Measurements from ENCODE around the gene RAB36.

- no peak for TF ChIP-seq HOXB5 (CRISPR knock-in tag; IDR thresholded peaks at IDR 0.05)
- TF ChIP-seq, protein P1, sequence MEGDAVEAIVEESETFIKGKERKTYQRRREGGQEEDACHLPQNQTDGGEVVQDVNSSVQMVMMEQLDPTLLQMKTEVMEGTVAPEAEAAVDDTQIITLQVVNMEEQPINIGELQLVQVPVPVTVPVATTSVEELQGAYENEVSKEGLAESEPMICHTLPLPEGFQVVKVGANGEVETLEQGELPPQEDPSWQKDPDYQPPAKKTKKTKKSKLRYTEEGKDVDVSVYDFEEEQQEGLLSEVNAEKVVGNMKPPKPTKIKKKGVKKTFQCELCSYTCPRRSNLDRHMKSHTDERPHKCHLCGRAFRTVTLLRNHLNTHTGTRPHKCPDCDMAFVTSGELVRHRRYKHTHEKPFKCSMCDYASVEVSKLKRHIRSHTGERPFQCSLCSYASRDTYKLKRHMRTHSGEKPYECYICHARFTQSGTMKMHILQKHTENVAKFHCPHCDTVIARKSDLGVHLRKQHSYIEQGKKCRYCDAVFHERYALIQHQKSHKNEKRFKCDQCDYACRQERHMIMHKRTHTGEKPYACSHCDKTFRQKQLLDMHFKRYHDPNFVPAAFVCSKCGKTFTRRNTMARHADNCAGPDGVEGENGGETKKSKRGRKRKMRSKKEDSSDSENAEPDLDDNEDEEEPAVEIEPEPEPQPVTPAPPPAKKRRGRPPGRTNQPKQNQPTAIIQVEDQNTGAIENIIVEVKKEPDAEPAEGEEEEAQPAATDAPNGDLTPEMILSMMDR (IDR thresholded peaks at IDR 0.05) = no peak
- no peak for TF ChIP-seq RCOR1 (IDR thresholded peaks at IDR 0.05; ENCODE audit: low read depth, low read length)
Measured at GRCh38 chr22:23200898-23201297, 55.6 kb downstream of the RAB36 start.
